ENCODE measurements around the gene MAGI2. TPM values are rescaled to one million over a fixed set of nuclear protein-coding genes. Genes with fewer than 3 reads are reported as not detected.

MAGI2 gene
- total RNA-seq, 1 experiment from 2014 or later = 0.22 TPM

GRCh38 chr7:78017591-78018100 lies 1435.8 kb downstream of the MAGI2 start:
- Histone ChIP-seq H3K4me3 (replicated peaks in 1 of 2; ENCODE audit: low read depth in 1 of 2, low read length in 2 of 2) (no peak overlapping the region), H3K27me3 (ENCODE audit: insufficient read depth, low read length) (no peaks in the 10 kb centered on the region), H3K9me3 (ENCODE audit: control insufficient read depth in 1 of 2, insufficient read depth in 1 of 2, low read depth in 1 of 2, low read length in 2 of 2) (no peaks in the 10 kb centered on the region), H3K4me2 (ENCODE audit: low read length) (no peak overlapping the region), H4K20me1 (ENCODE audit: insufficient read depth) (no peaks in the 10 kb centered on the region), H3K9me2 (ENCODE audit: insufficient read depth) (no peaks in the 10 kb centered on the region), H3K27ac (ENCODE audit: low read depth, low read length) (no peak overlapping the region), H2AFZ (ENCODE audit: low read depth, low read length, poor library complexity, severe bottlenecking) (no peak overlapping the region), H3K4me1 (ENCODE audit: control insufficient read depth in 1 of 2, insufficient read depth in 2 of 2, low read length in 2 of 2) (peaks cover 0 to 8% of the 10 kb centered on the region in 2 experiments; a peak in 3 of 4 replicates), H3K9ac (ENCODE audit: low read length) (no peak overlapping the region), H3K79me2 (ENCODE audit: insufficient read depth, low read length) (no peaks in the 10 kb centered on the region), H3K36me3 (ENCODE audit: control insufficient read depth in 1 of 2, insufficient read depth in 2 of 2, low read length in 2 of 2) (no peaks in the 10 kb centered on the region)
- ATAC-seq (no peak), DNase-seq (ENCODE audit: low read depth, low spot score) (no peak)
- BruUV-seq (replicated peaks) = no TSS peak
- intact Hi-C loops (cut with micrococcal nuclease) = no loop called here
- RAD21 ChIA-PET (ENCODE audit: low non-redundant PET in 1 of 2, low total read pairs in 2 of 2, uncharacterized antibody in 2 of 2, unreplicated experiment in 2 of 2) = no interaction called here
- CTCF ChIA-PET = no interaction called here
- TF ChIP-seq CEBPB (IDR thresholded peaks at IDR 0.05; ENCODE audit: low read depth) (no peak), CTCF (IDR thresholded peaks at IDR 0.05 in 2 of 3, conservative IDR thresholded peaks at IDR 0.05 in 1 of 3; ENCODE audit: borderline replicate concordance in 1 of 3, insufficient read depth in 1 of 3, low read depth in 2 of 3, low read length in 2 of 3) (no peak)
- TF ChIP-seq, protein P1, sequence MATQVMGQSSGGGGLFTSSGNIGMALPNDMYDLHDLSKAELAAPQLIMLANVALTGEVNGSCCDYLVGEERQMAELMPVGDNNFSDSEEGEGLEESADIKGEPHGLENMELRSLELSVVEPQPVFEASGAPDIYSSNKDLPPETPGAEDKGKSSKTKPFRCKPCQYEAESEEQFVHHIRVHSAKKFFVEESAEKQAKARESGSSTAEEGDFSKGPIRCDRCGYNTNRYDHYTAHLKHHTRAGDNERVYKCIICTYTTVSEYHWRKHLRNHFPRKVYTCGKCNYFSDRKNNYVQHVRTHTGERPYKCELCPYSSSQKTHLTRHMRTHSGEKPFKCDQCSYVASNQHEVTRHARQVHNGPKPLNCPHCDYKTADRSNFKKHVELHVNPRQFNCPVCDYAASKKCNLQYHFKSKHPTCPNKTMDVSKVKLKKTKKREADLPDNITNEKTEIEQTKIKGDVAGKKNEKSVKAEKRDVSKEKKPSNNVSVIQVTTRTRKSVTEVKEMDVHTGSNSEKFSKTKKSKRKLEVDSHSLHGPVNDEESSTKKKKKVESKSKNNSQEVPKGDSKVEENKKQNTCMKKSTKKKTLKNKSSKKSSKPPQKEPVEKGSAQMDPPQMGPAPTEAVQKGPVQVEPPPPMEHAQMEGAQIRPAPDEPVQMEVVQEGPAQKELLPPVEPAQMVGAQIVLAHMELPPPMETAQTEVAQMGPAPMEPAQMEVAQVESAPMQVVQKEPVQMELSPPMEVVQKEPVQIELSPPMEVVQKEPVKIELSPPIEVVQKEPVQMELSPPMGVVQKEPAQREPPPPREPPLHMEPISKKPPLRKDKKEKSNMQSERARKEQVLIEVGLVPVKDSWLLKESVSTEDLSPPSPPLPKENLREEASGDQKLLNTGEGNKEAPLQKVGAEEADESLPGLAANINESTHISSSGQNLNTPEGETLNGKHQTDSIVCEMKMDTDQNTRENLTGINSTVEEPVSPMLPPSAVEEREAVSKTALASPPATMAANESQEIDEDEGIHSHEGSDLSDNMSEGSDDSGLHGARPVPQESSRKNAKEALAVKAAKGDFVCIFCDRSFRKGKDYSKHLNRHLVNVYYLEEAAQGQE (IDR thresholded peaks at IDR 0.05; ENCODE audit: low read depth) = no peak
- POLR2A ChIA-PET = no interaction called here
